ENCODE measurements around the gene ASAP3. TPM values are rescaled to one million over a fixed set of nuclear protein-coding genes. Genes with fewer than 3 reads are reported as not detected.

The ASAP3 gene
- total RNA-seq, 1 donor from 2014 or later = 31.1 TPM

DNA sequence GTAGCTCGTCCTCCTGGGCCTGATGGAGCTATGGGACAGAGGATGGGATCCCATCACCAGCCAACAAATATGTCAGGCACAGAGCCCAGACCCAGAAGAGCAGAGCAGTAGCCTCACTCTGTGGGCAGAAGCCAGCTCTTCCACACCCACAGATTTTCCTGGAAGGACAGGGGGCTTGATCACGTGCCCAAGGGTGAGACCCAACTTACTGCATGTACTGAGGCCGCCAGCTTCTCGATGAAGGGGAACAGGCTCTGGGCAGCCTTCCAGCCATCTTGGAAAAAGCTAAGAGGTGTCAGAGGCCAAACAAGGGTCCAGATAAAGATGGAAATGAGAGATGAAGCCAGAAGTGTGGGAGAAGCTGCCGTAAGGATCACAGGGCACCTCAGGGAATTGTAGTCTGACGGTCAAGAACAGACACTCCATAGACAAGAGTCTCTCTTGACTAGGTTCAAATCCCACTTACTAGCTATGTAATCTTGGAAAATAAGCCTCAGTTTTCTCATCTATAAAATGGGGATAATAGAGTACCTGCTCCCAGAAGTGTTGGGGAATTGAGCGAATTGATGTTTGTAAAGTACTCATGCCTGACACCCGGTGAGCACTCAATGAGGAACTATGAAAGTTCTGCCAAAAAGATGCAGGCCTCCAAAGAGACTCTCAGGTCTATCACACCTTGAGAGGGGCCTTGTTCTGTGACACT is 42.4 kb downstream of the ASAP3 start:
- H3K9me3 Mint-ChIP-seq (ENCODE audit: unreplicated experiment) = no peaks in the 10 kb centered on the region
- H3K4me3 Mint-ChIP-seq (ENCODE audit: unreplicated experiment) = no peak overlapping the region
- no peak overlapping the region for H3K27ac Mint-ChIP-seq (ENCODE audit: unreplicated experiment)
- no peaks in the 10 kb centered on the region for H3K27me3 Mint-ChIP-seq (ENCODE audit: unreplicated experiment)
- TF ChIP-seq, protein P1, sequence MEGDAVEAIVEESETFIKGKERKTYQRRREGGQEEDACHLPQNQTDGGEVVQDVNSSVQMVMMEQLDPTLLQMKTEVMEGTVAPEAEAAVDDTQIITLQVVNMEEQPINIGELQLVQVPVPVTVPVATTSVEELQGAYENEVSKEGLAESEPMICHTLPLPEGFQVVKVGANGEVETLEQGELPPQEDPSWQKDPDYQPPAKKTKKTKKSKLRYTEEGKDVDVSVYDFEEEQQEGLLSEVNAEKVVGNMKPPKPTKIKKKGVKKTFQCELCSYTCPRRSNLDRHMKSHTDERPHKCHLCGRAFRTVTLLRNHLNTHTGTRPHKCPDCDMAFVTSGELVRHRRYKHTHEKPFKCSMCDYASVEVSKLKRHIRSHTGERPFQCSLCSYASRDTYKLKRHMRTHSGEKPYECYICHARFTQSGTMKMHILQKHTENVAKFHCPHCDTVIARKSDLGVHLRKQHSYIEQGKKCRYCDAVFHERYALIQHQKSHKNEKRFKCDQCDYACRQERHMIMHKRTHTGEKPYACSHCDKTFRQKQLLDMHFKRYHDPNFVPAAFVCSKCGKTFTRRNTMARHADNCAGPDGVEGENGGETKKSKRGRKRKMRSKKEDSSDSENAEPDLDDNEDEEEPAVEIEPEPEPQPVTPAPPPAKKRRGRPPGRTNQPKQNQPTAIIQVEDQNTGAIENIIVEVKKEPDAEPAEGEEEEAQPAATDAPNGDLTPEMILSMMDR (IDR thresholded peaks at IDR 0.05) = no peak
- H3K4me1 Mint-ChIP-seq (ENCODE audit: unreplicated experiment) = no peaks in the 10 kb centered on the region
- DNase-seq (ENCODE audit: extremely low spot score, unreplicated experiment) = no peak
- H3K36me3 Mint-ChIP-seq (ENCODE audit: unreplicated experiment) = peaks cover 20% of the 10 kb centered on the region

DNA sequence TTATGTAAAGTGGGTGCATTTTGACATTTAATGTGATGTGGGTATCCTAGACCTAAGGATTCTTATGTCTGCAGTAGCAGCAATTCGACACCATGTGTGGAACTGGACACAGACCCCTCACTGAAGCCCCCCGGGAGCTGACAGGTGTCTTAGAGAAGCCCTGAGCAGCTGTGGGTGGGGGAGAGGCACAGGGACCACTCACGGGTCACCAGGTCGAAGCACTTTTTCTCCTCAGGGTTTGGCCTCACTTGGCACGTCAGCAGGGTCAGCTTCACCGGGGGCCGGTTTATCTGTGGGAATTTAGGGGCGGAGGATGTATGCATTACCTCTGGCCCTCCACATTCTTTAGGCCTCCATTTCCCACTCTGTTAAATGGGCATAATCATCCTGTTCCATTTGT is 45.4 kb downstream of the ASAP3 start:
- H3K36me3 Mint-ChIP-seq (ENCODE audit: unreplicated experiment) = peaks cover 37% of the 10 kb centered on the region
- H3K27me3 Mint-ChIP-seq (ENCODE audit: unreplicated experiment) = no peaks in the 10 kb centered on the region
- no peak overlapping the region for H3K27ac Mint-ChIP-seq (ENCODE audit: unreplicated experiment)
- TF ChIP-seq, protein P1 (IDR thresholded peaks at IDR 0.05) = no peak
- H3K4me1 Mint-ChIP-seq (ENCODE audit: unreplicated experiment) = no peaks in the 10 kb centered on the region
- H3K4me3 Mint-ChIP-seq (ENCODE audit: unreplicated experiment) = no peak overlapping the region
- DNase-seq (ENCODE audit: extremely low spot score, unreplicated experiment) = no peak
- H3K9me3 Mint-ChIP-seq (ENCODE audit: unreplicated experiment) = no peaks in the 10 kb centered on the region

DNA sequence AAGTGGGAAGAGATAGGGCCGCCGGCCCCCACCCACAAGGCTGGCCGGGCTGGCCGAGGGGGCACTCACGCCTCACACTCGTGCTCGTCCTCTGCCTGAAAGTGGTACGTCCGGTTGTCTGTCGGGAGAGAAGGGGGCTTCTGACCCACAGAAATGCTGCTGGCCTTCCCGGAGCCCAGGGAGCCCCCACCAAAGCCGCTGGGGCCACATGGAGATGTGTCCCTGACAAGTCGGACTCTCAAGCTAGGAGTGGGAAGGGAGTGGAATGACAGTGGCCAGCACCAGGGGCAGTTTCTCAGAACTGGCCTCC is 46.7 kb downstream of the ASAP3 start:
- Mint-ChIP-seq H3K4me1 (ENCODE audit: unreplicated experiment) (no peaks in the 10 kb centered on the region), H3K27ac (ENCODE audit: unreplicated experiment) (no peak overlapping the region), H3K27me3 (ENCODE audit: unreplicated experiment) (no peaks in the 10 kb centered on the region), H3K4me3 (ENCODE audit: unreplicated experiment) (no peak overlapping the region), H3K9me3 (ENCODE audit: unreplicated experiment) (no peaks in the 10 kb centered on the region), H3K36me3 (ENCODE audit: unreplicated experiment) (peaks cover 48% of the 10 kb centered on the region)
- DNase-seq (ENCODE audit: extremely low spot score, unreplicated experiment) = no peak
- TF ChIP-seq, protein P1 (IDR thresholded peaks at IDR 0.05) = no peak

DNA sequence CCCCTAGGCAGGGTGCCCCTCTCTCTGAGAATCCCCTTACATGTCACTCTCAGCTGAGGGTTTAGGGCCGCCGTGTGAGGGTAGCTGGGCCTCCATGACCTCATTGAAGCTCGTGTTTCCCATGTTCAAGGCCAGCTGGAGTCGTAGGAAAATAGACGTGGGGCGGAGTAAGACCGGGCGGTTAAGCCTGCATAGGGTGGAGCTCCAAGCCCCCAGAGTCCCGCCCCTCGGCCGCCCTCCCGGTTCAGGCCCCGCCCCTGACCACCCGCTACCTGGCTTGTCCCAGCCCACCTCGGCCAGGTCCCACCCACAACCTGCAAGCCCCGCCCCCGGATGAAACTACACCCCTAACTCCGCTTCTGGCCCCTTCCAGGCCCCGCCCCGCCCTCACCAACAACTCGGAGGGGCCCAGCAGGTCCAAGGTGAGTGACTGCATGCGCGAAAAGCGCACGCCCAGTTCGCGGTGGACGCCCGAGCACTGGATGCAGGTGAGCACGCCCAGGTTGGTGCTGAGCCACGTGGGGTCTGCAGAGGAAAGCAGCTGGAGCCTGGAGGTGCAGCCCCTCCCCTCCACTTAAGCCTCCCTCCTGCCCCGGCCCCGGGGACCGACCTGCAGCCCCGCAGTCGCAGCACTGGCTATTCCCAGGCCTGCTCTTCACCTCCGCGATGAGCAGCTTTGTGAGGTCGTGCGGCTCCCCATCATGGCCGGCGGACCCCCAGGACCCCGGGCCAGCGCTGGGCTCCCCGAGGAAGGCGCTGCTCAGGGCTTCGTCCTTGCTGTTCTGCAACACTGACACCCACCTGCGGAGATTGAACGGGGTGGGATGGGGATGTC is 47.2 kb downstream of the ASAP3 start:
- Mint-ChIP-seq H3K4me1 (ENCODE audit: unreplicated experiment) (no peaks in the 10 kb centered on the region), H3K36me3 (ENCODE audit: unreplicated experiment) (peaks cover 45% of the 10 kb centered on the region), H3K27me3 (ENCODE audit: unreplicated experiment) (no peaks in the 10 kb centered on the region), H3K9me3 (ENCODE audit: unreplicated experiment) (no peaks in the 10 kb centered on the region), H3K4me3 (ENCODE audit: unreplicated experiment) (no peak overlapping the region), H3K27ac (ENCODE audit: unreplicated experiment) (no peak overlapping the region)
- TF ChIP-seq, protein P1 (IDR thresholded peaks at IDR 0.05) = no peak
- no peak for DNase-seq (ENCODE audit: extremely low spot score, unreplicated experiment)

DNA sequence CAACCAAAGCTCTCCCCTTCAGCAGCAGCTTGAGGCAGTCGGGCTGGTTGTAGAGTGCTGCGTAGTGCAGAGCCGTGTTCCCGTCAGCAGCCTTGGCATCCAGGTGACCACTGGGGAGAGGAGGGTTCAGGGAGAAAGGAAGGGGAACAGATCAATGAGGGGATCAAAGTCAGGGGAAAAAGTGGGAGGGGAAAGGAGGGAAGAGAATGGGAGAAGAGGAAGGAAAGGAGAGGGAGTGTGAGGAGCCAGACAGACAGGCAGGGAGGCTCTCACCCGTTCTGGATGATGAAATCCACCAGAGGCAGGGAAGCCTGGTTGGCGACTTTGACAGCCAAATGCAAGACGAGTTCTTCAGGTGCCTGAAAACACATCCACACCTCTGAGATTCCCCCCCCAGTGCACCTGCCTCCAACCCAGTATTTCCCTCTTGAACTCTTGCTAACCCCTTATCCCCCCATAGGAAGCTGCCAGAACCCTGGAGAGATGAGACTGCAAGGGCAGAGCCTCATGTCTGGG is 49.7 kb downstream of the ASAP3 start:
- Mint-ChIP-seq H3K27ac (ENCODE audit: unreplicated experiment) (no peak overlapping the region), H3K9me3 (ENCODE audit: unreplicated experiment) (no peaks in the 10 kb centered on the region), H3K4me3 (ENCODE audit: unreplicated experiment) (no peak overlapping the region), H3K36me3 (ENCODE audit: unreplicated experiment) (peaks cover 47% of the 10 kb centered on the region), H3K4me1 (ENCODE audit: unreplicated experiment) (no peaks in the 10 kb centered on the region), H3K27me3 (ENCODE audit: unreplicated experiment) (no peaks in the 10 kb centered on the region)
- no peak for DNase-seq (ENCODE audit: extremely low spot score, unreplicated experiment)
- TF ChIP-seq, protein P1 (IDR thresholded peaks at IDR 0.05) = no peak
